ENCODE results near the gene ZFP64.

- no peak for TF ChIP-seq CTCF (tag by site-specific recombination; IDR thresholded peaks at IDR 0.05)
- no peak for TF ChIP-seq TRIM28 (IDR thresholded peaks at IDR 0.05; ENCODE audit: borderline replicate concordance, low read length)
- no peak for TF ChIP-seq ZNF10 (tag by site-specific recombination; IDR thresholded peaks at IDR 0.05)
- no peak for TF ChIP-seq ZNF677 (tag by site-specific recombination; IDR thresholded peaks at IDR 0.05)
- no peak for TF ChIP-seq ZNF274 (IDR thresholded peaks at IDR 0.05; ENCODE audit: low read length)
- TF ChIP-seq ZNF274 (tag by site-specific recombination; IDR thresholded peaks at IDR 0.05; ENCODE audit: borderline replicate concordance) = no peak
- no peak for TF ChIP-seq ZBTB8A (tag by site-specific recombination; IDR thresholded peaks at IDR 0.05)
Observed at GRCh38 chr20:52118696-52119095, 72.9 kb downstream of the ZFP64 start.

Data from HEK293 (cell line).